Uterus (tissue), 2 donors: ENCODE measurements around the gene DEK.

Experiments used
- POLR2A ChIP-seq, 2 donors: fragments of 450-650 bp; IDR thresholded peaks; one replicate each; pipeline ENCODE4 v1.6.1; 2016; ENCODE audit warnings: antibody characterized with exemption in 2 of 2, mild to moderate bottlenecking in 1 of 2, moderate library complexity in 1 of 2
- TF ChIP-seq, protein P1 (sequence below), 4 experiments: fragments of 200-600 bp in 2 of 4; fragments of 450-650 bp in 2 of 4; sonication (generic) in 2 of 4; IDR thresholded peaks; one replicate each; pipeline ENCODE4 v1.5.1; 2016 to 2019; ENCODE audit warnings: antibody characterized with exemption in 4 of 4, mild to moderate bottlenecking in 2 of 4, moderate library complexity in 1 of 4

DNA sequence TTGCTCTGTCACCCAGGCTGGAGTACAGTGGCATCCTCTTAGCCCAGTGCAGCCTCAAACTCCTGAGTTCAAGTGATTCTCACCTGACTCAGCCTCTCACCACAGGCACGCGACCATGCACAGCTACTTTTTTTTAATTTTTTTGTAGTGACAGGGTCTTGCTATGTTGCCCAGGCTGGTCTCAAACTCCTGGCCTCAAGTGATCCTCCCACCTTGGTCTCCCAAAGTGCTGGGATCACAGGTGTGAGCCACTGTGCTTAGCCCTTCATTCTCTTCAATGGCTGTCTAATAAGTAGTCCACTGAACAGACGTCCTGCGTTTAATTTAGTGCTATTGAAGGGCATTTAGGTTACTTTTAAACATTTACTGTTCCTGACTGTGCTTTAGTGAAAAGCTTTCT lies 81.8 kb downstream of the DEK start:
- TF ChIP-seq, protein P1, sequence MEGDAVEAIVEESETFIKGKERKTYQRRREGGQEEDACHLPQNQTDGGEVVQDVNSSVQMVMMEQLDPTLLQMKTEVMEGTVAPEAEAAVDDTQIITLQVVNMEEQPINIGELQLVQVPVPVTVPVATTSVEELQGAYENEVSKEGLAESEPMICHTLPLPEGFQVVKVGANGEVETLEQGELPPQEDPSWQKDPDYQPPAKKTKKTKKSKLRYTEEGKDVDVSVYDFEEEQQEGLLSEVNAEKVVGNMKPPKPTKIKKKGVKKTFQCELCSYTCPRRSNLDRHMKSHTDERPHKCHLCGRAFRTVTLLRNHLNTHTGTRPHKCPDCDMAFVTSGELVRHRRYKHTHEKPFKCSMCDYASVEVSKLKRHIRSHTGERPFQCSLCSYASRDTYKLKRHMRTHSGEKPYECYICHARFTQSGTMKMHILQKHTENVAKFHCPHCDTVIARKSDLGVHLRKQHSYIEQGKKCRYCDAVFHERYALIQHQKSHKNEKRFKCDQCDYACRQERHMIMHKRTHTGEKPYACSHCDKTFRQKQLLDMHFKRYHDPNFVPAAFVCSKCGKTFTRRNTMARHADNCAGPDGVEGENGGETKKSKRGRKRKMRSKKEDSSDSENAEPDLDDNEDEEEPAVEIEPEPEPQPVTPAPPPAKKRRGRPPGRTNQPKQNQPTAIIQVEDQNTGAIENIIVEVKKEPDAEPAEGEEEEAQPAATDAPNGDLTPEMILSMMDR (IDR thresholded peaks at IDR 0.05): no peak
- TF ChIP-seq POLR2A (IDR thresholded peaks at IDR 0.05): no peak
